Measurements from ENCODE around the gene CNTNAP5.

GRCh38 chr2:124533226-124533954 lies 508.3 kb downstream of the CNTNAP5 start:
- TF ChIP-seq POLR2A (IDR thresholded peaks at IDR 0.05; ENCODE audit: low read depth, low read length) (no peak), CTCF (IDR thresholded peaks at IDR 0.05; ENCODE audit: extremely low read depth in 1 of 2, insufficient read depth in 1 of 2, low read depth in 1 of 2, low read length in 2 of 2) (no peak), MAX (IDR thresholded peaks at IDR 0.05; ENCODE audit: insufficient read depth, insufficient read length) (no peak), POLR2AphosphoS5 (IDR thresholded peaks at IDR 0.05; ENCODE audit: insufficient read depth, low read depth, low read length) (no peak)

All from endothelial cell of umbilical vein (primary cell).